ENCODE data around the gene AK8. TPM values are rescaled to one million over a fixed set of nuclear protein-coding genes. Genes with fewer than 3 reads are reported as not detected.

AK8 gene
- total and polyA plus RNA-seq, 2 of the 4 experiments (the other 2 are of a cell fraction): under 0.01 to 0.09 TPM

DNA sequence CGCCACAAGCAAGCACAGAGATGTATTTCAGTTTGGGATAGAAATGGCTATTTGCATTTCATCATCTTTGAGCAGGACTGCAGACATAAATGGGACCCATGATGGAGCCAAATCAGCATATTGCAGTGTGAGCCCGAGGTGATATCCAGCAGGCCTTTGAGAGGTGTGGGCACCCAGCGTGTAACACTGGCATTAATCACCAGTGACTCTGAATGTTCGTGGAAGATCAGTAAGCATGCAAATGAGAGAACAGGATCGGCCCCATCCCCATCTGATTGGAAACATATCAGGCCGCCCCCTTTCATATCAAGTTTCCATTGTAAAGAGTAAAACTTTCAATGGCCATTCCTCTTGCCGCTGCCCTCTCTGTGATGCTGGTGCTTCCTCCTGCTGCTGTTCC is 123.8 kb downstream of the AK8 start:
- Histone ChIP-seq H3K36me3 (ENCODE audit: control insufficient read depth, insufficient read depth, low read length) (no peaks in the 10 kb centered on the region), H3K4me1 (ENCODE audit: control insufficient read depth, insufficient read depth, low read length) (no peaks in the 10 kb centered on the region; the same call in 1 of the 2 replicates), H3K9me1 (ENCODE audit: insufficient read depth, low read length) (no peaks in the 10 kb centered on the region), H4K20me1 (ENCODE audit: insufficient read depth, low read length) (no peaks in the 10 kb centered on the region), H2BK15ac (ENCODE audit: low read depth, low read length) (no peak overlapping the region), H3K4ac (ENCODE audit: low read depth, low read length) (no peak overlapping the region), H4K8ac (ENCODE audit: low read depth in 2 of 2, low read length in 2 of 2) (no peak overlapping the region), H2AK5ac (ENCODE audit: low read depth, low read length) (no peak overlapping the region), H2BK120ac (ENCODE audit: low read depth, low read length) (no peak overlapping the region), H3K9me3 (ENCODE audit: control insufficient read depth, insufficient read depth, low read length) (no peaks in the 10 kb centered on the region), H2AK9ac (replicated peaks; ENCODE audit: low read depth, low read length, poor library complexity) (no peak overlapping the region), H3K4me3 (ENCODE audit: insufficient read depth, low read depth, low read length) (no peak overlapping the region), H3K79me1 (ENCODE audit: low read depth in 1 of 2, low read length in 2 of 2) (no peaks in the 10 kb centered on the region), H3K27ac (ENCODE audit: insufficient read depth, low read length) (no peak overlapping the region), H3K4me2 (ENCODE audit: low read depth, low read length) (no peak overlapping the region), H3K18ac (ENCODE audit: low read depth, low read length) (no peak overlapping the region), H3K23ac (ENCODE audit: low read depth, low read length) (no peak overlapping the region), H3K27me3 (ENCODE audit: control insufficient read depth, insufficient read depth, low read length) (peaks cover 47% of the 10 kb centered on the region), H3K14ac (replicated peaks; ENCODE audit: low read depth, low read length) (no peak overlapping the region), H2BK5ac (ENCODE audit: low read depth, low read length, poor library complexity, severe bottlenecking) (no peak overlapping the region), H3K56ac (ENCODE audit: extremely low read depth, insufficient read depth, low read length) (no peak overlapping the region), H2BK20ac (ENCODE audit: low read depth, low read length) (no peak overlapping the region), H4K5ac (ENCODE audit: low read depth, low read length) (no peak overlapping the region), H3K9ac (ENCODE audit: low read depth, low read length) (no peak overlapping the region), H2AFZ (replicated peaks; ENCODE audit: low read length, poor library complexity) (no peak overlapping the region), H4K91ac (ENCODE audit: insufficient read depth, low read depth, low read length) (no peak overlapping the region)
- in situ Hi-C loops (cut with MboI; ENCODE audit: low sequenced_read_pairs): no loop called here
- intact Hi-C loops (cut with micrococcal nuclease): no loop called here
- no TSS peak for BruUV-seq (replicated peaks)
- DNase-seq: no peak
- ChIA-PET POLR2A (ENCODE audit: unreplicated experiment) (no interaction called here), CTCF (no interaction called here)
- whole genome bisulfite sequencing, 2 experiments (ENCODE audit: extremely low coverage in 2 of 2, insufficient read length in 1 of 2): 77% methylated on average over 3 of the region's 7 CpGs; no CpG with 5 or more reads in 1 of the 2 experiments
- dilution Hi-C loops (cut with HindIII; ENCODE audit: low sequenced_read_pairs, unreplicated experiment): no loop called here
- no peak for ATAC-seq (ENCODE audit: low read depth)
- TF ChIP-seq SMC3 (IDR thresholded peaks at IDR 0.05; ENCODE audit: low read depth, low read length): no peak
- no peak for TF ChIP-seq NFE2L2 (IDR thresholded peaks at IDR 0.05; ENCODE audit: low read depth, low read length)

Measured in IMR-90 (cell line).